ENCODE data around the gene OTOP2.
"Not testable (repeated sequence)": the region's sequence is repeated elsewhere in the genome, so short reads cannot be mapped to it uniquely, and the experiment has no call there.

- not testable (repeated sequence) for TF ChIP-seq POLR2A (IDR thresholded peaks at IDR 0.05; ENCODE audit: low read length); GATA1 (IDR thresholded peaks at IDR 0.05; ENCODE audit: low read depth, low read length)
Measured at GRCh38 chr17:74911423-74911822, 12.7 kb upstream of the OTOP2 start.

Data from erythroblast (primary cell).